IPS-NIHi11 (cell line): ENCODE measurements around the gene OCA2.
"Not testable (repeated sequence)": the region's sequence is repeated elsewhere in the genome, so short reads cannot be mapped to it uniquely, and the experiment has no call there.

Experiments
- DNase-seq: peaks from one replicate; pipeline ENCODE4 v3.0.0; 2012; ENCODE audit warnings: mixed read lengths, low spot score

OCA2 gene

GRCh38 chr15:28098766-28099554 lies at the start of gene OCA2:
OCA2 (minus strand) TSS chr15:28099315; CDS start chr15:28081874, 17,441 bp downstream.
- DNase-seq, result peak; percentile 90

- no peak for DNase-seq
Measured at GRCh38 chr15:28147801-28148200, 48.7 kb upstream of the OCA2 start.

DNA sequence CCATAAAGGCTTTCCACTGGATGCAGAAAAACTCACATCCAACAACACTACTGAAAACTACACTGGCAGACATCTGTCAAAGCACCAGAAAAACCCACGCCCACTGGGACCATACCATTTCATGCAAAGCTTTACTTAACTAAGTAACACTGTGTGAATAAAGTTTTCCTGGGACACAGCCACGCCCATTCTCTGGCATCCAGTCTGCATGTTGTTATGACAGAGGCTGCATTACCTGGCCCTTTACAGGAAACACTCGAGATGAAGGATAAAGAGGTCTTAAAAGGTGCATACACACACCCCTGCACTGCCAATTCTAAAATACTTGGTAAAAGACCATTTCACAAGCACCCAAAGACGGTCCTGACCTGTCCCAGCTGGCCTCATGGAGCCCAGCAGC lies 46.3 kb upstream of the OCA2 start:
- not testable (repeated sequence) for DNase-seq

DNA sequence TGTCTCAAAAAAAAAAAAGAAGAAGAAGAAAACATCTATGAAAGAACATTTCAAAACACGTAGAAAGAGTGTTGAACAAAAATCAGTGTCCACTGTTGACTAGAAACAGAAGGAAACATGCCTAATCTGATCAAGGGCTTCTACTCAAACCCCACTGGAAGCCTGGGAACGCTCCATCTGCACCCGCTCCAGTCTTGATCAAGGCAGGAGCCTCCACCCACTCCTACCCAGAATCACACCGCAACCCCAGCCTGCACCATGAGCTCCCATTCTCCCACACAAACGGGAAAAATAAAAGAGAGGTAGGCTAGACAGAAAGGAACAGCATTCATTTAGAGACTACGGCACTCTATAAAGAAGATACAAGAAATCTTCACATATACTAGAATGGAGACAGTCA lies 40.9 kb upstream of the OCA2 start:
- no peak for DNase-seq

DNA sequence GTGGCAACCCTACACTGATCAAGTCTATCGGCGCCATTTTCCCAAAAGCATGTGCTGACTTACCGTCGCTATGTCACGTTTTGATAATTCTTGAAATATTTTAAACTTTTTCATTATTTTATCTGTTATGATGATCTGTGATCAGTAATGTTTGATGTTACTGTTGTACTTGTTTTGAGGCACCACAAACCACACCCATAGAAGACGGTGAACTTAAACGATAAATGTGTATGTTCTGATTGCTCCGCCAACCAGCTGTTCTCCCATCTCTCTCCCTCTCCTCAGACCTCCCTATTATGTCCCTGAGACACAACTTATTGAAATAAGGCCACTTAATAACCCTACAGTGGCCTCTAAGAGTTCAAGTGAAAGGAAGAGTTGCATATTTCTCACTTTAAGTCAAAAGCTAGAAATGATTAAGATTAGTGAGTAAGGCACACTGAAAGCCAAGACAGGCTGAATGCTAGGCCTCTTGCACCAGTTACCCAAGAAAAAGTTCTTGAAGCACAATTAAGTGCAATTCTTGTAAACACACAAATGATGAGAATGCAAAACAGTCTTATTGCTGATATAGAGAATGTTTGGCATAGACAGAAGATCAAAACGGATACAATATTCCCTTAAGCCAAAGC lies 38.4 kb upstream of the OCA2 start:
- DNase-seq, result not testable (repeated sequence)

DNA sequence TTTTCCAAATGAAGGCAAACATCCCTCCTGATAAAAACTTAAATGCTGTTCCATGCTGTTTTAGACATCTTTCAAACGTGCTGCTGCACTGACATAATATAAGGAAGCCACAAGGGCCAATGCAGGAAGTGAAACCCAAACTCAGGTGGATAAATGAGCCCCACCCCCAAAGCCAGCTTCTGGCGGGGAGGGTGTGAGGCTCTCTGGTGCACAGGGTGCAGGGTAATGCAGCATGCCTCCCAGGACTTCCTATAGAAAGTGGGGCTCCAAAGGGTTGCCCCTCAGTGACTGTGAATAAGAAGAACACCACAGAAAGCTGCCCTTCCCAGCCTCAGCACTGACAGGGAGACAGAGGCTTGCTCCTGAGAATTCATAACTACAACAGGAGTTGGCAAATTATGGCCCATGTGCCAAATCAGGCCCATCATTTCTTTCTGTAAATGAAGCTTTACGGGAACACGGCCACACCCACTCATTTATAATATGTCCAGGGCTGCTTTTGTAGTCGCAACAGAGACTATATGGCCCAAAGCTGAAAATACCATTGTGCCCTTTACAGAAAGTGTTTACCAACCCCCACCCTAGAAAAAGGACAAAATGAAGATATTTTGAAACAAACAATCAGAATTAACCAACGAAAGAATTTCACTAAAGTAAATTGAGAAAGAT lies 37.3 kb upstream of the OCA2 start:
- DNase-seq, result not testable (repeated sequence)

DNA sequence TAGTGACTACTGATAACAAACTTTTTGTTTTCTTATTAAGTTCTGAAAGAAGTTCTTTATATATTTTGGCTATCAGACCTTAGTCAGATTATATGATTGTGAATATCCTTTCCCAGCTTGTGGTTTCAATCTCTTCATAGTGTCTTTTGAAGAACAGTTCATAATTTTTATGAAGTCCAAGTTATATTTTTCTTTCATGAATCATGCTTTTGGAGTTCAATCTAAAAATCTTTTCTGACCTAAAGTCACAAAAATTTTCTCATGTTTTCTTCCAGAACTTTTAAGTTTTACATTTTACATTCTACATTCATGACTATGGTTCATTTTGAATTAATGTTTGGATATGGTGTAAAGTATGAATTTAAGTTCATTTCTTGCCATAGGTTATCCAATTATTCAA lies 34.2 kb upstream of the OCA2 start:
- DNase-seq, result no peak

DNA sequence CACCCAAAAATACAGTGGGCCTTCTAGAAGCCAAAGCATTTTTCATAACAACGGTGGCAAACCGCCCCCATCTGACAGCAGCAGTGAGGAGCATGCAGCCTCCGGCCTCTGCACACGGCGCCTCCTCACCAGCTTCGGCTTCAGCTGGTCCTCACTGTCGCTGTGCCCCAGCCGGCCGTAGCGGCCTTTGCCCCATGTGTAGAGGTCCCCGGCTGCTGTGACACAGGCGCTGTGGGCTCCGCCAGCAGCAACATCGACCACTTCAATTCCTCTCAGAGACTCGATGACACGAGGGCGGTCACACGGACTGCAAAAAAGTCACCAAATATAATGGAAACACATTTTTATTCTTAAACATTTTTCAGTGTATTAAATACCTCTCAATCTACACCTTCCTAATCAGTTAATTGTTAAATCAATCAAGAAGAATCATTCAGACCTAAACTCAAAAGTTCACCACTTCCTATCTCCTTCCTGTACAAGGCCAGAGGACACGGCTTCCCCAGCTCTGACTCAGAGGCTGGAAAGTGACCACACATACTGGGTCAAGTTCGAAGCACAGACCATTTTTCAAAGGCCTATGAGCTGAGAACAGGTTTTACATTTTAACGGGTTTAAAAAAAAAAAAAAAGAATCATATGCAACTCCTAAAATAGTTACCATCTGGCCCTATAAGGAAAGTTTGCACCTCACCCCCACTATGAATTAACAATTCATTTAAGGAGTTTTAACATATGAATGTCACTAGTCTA lies 33.6 kb upstream of the OCA2 start:
- no peak for DNase-seq

- no peak for DNase-seq
Measured at GRCh38 chr15:28131946-28132345, 32.8 kb upstream of the OCA2 start.

- no peak for DNase-seq
Measured at GRCh38 chr15:28131400-28131799, 32.3 kb upstream of the OCA2 start.

DNA sequence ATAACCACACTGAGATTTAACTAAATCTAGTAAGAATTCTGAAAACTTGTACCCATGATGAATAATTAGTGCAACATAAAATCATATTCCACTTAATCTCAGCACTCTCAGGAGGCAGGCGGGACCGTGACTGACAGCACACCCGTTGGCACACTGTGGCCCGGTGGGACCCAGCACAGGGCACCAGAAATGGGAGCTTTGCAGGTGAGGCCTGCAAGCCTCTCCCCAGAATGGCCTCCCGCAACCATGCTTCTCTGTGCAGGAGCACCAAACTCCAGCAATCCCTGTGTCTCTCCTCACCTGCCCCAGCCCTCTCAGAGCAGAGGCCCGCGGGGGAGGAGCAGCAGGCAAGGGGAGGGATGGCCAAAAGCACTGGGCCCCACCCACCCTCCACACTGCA lies 31.5 kb upstream of the OCA2 start:
- no peak for DNase-seq

GRCh38 chr15:28129231-28129848 lies 30.2 kb upstream of the OCA2 start:
- no peak for DNase-seq

DNA sequence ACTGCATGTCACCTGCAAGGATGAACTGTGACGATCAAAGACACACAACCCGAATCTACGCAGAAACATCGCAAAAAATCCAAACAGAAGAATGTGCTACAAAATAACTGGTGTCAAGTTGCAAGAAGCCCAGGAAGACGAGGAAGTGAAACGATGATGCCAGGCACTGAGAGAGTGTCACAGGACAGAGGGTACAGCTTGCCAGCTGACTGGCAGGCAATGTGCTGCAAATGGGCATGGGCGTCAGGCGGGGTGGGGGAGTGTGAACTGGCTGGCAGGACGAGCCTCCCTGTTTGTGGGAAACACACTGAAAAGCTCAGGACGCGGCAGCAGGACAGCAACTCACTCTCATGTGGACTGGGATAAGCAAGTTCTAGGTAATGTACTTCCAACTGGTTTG lies 28.9 kb upstream of the OCA2 start:
- no peak for DNase-seq

- no peak for DNase-seq
Measured at GRCh38 chr15:28127036-28127435, 27.9 kb upstream of the OCA2 start.

DNA sequence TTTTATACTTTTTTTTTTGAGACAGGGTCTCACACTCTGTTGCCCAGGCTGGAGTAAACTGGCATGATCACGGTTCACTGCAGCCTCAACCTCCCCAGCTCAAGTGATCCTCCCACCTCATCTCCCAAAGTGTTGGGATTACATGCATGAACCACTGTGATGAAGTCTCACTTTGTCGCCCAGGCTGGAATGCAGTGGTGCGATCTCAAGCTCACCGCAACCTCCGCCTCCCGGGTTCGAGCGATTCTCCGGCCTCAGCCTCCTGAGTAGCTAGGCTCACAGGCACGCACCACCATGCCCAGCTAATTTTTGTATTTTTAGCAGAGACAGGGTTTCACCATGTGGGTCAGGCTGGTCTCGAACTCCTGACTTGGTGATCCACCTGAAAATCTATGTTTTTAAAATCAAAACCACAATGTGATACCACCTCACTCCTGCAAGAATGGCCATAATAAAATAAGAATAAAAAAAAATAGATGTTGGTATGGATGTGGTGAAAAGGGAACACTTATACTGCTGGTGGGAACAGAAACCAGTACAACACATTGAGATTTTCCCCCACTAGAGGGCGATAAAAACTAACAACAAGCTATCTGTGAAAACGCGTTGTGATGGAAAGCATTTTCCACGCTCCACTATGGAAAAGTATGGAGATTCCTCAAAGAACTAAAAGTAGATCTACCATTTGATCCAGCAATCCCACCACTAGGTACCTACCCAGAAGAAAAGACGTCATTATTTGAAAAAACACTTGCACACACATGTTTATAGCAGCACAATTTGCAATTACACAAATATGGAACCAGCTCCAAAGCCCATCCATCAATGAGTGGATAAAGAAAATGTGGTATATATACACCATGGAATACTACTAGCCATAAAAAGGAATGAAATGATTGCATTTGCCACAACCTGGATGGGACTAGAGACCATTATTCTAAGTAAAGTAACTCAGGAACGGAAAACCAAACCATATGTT lies 26.8 kb upstream of the OCA2 start:
- DNase-seq, result peak; percentile 45

GRCh38 chr15:28124841-28125240 lies 25.7 kb upstream of the OCA2 start:
- DNase-seq, result no peak

DNA sequence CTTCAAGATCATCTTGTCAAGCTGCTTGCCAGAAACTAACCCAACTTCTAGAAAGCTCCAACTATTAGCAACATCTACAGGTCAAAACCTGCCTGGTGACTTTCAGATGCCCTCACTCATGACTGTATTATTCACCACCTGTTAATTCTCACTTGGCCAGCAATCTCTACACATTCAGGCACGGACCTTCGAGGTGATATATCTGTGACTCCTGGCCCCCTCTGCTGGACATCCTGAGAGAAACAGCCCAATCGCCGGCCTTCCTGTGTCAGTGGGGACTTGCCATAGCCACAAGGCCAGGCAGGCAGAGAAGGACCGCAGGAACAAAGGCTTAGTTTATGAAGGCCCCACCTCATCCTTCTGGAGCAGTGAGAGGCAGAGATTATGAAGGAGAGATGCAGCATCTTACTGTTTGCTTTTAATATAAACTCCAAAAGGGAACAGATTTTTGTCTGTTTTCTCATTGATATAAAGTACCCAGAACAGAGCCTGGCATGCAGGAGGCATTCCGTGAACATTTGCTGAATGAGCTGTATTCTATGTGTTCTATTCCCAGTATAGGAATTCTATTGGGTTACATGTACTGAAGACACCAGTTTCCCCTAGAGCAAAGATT lies 24.4 kb upstream of the OCA2 start:
- peak; percentile 84 for DNase-seq

DNA sequence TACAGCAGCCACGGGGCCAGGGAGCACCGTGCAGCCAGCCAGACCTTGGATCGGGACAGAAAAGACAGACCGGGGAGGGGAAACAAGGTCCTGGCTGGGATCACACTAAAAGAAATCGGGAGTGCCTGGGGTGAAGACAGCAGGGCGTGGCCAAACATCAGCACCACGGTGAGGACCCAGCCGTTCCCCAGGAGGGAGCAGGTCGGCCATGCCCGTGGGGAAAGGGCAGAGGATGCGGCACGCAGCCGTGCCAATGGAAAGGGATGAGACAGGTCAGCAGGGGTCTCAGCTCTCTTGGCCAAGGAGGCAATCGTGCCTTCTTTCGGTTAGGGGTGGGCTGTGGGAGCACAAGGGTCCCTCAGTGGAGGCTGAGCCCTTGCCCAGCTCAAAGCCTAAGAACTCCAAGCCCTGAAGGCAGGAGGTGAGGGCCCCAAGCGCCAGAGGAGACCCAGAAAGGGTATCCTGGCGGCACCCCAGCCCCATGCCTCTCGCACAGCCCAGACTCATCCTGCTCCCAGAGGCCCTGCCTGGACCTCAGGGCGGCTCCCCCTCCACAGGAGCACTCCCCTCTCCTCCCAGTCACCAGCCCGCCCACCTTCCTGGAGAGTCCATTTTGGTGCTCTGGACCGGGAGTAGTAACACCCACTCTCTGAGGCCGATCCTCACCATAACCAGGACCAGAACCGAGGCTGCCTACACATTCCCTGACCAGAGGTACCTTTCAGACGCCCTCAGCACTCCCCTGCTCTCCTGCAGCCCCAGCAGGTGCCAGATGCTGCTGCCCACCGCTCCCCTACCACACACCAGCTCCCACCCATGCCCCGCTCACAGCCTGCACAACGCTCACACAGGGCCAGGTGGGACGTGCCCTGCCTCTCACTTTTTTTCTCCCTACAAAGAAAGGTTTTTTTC lies 23.2 kb upstream of the OCA2 start:
- DNase-seq, result no peak

- DNase-seq, result not testable (repeated sequence)
Measured at GRCh38 chr15:28121577-28121976, 22.5 kb upstream of the OCA2 start.
